Glomerular endothelial cell (primary cell): ENCODE data around the gene DYTN. TPM values are rescaled to one million over a fixed set of nuclear protein-coding genes. Genes with fewer than 3 reads are reported as not detected.
"Not testable (repeated sequence)": the region's sequence is repeated elsewhere in the genome, so short reads cannot be mapped to it uniquely, and the experiment has no call there.

Source experiments
- DNase-seq: peaks from one replicate; pipeline ENCODE4 v3.0.0-alpha.2; 2011; ENCODE audit warnings: low read depth, low spot score; ENCODE audit errors: extremely low read depth
- total RNA-seq: library from RNA; depleted of rRNA; stranded (reverse); fragments of >200 nt; gene quantifications from 2 replicates; pipeline ENCODE4 v1.2.3, GENCODE V29; 2015

Gene DYTN
- not detected in 2 replicates for total RNA-seq

GRCh38 chr2:206718296-206718695 is at the start of gene DYTN:
Gene DYTN, minus strand, starts transcription at chr2:206718396. Its CDS starts 117 bp downstream, at chr2:206718279.
- DNase-seq: no peak

- DNase-seq: no peak
These were observed 48.1 kb upstream of the DYTN start for GRCh38 chr2:206766057-206766930.

GRCh38 chr2:206765242-206766056 is 47.3 kb upstream of the DYTN start, which contains the start of the genes FASTKD2 and MDH1B:
Gene FASTKD2, plus strand, starts transcription at chr2:206765606. Its CDS starts 1,088 bp downstream, at chr2:206766694.
Gene MDH1B, minus strand, starts transcription at chr2:206765328. Its CDS starts 57 bp downstream, at chr2:206765271.
- peak; percentile 96 for DNase-seq

- DNase-seq: no peak
These were observed 46.6 kb upstream of the DYTN start for GRCh38 chr2:206764673-206765241.

- DNase-seq: no peak
These were observed 38.6 kb upstream of the DYTN start for GRCh38 chr2:206756816-206757215.

GRCh38 chr2:206740800-206741199 is 22.6 kb upstream of the DYTN start:
- DNase-seq: no peak

GRCh38 chr2:206739271-206739670 is 21.1 kb upstream of the DYTN start:
- DNase-seq: no peak

- DNase-seq: no peak
These were observed 18.7 kb upstream of the DYTN start for GRCh38 chr2:206736935-206737334.

GRCh38 chr2:206733341-206733740 is 15.1 kb upstream of the DYTN start:
- no peak for DNase-seq

- DNase-seq: no peak
These were observed 10.3 kb upstream of the DYTN start for GRCh38 chr2:206728277-206729199.

- no peak for DNase-seq
These were observed 9.1 kb upstream of the DYTN start for GRCh38 chr2:206727287-206727686.

- no peak for DNase-seq
These were observed 5.1 kb upstream of the DYTN start for GRCh38 chr2:206723288-206723687.

- no peak for DNase-seq
These were observed 3.2 kb upstream of the DYTN start for GRCh38 chr2:206721256-206721920.

- DNase-seq: no peak
These were observed 1.6 kb downstream of the DYTN start for GRCh38 chr2:206716623-206717022.

GRCh38 chr2:206715183-206715582 is 3.0 kb downstream of the DYTN start:
- DNase-seq: not testable (repeated sequence)

- no peak for DNase-seq
These were observed 4.5 kb downstream of the DYTN start for GRCh38 chr2:206713746-206714145.

GRCh38 chr2:206708286-206708685 is 9.9 kb downstream of the DYTN start:
- DNase-seq: no peak

- no peak for DNase-seq
These were observed 11.0 kb downstream of the DYTN start for GRCh38 chr2:206707164-206707701.

- DNase-seq: no peak
These were observed 16.1 kb downstream of the DYTN start for GRCh38 chr2:206701952-206702605.
